MCF 10A (cell line): Measurements from ENCODE around the gene CLEC9A. TPM values are rescaled to one million over a fixed set of nuclear protein-coding genes. Genes with fewer than 3 reads are reported as not detected.

Source experiments
- BruUV-seq: library from RNA; stranded (reverse); fragments of 400-500 nt; replicated peaks from 2 replicates; lab custom pipeline; 2021; lab: Mats Ljungman, UMichigan
- CTCF ChIA-PET: fragments of 300-600 bp; sonication (Branson Sonifier 250); formaldehyde crosslinking; extraction: SDS; loops from one replicate; lab custom pipeline; 2021; ENCODE audit warnings: antibody characterized with exemption, inconsistent platforms; lab: Yijun Ruan, JAX
- POLR2A ChIA-PET: fragments of 300-600, 350-650 bp; sonication (Branson Sonifier 250); formaldehyde crosslinking; extraction: SDS; loops from one replicate; lab custom pipeline; 2020; ENCODE audit warnings: antibody characterized with exemption, inconsistent platforms; lab: Yijun Ruan, JAX
- DNase-seq: peaks from one replicate; pipeline ENCODE4 v3.0.0-alpha.2; 2018; ENCODE audit not compliant: unreplicated experiment
- H3K27ac Mint-ChIP-seq: one replicate; pipeline ENCODE4 v1.8.0; 2022; ENCODE audit warnings: mild to moderate bottlenecking, low read depth, mixed read lengths; ENCODE audit not compliant: unreplicated experiment
- H3K27me3 Mint-ChIP-seq: one replicate; pipeline ENCODE4 v1.8.0; 2022; ENCODE audit warnings: mixed read lengths; ENCODE audit not compliant: insufficient read depth, unreplicated experiment
- H3K36me3 Mint-ChIP-seq: one replicate; pipeline ENCODE4 v1.8.0; 2022; ENCODE audit warnings: mild to moderate bottlenecking, moderate library complexity, mixed read lengths; ENCODE audit not compliant: insufficient read depth, unreplicated experiment
- H3K4me1 Mint-ChIP-seq: one replicate; pipeline ENCODE4 v1.8.0; 2022; ENCODE audit warnings: mixed read lengths; ENCODE audit not compliant: insufficient read depth, unreplicated experiment
- H3K4me3 Mint-ChIP-seq: one replicate; pipeline ENCODE4 v1.8.0; 2022; ENCODE audit warnings: mild to moderate bottlenecking, moderate library complexity, mixed read lengths; ENCODE audit not compliant: unreplicated experiment
- H3K9me3 Mint-ChIP-seq: one replicate; pipeline ENCODE4 v1.8.0; 2022; ENCODE audit warnings: mixed read lengths; ENCODE audit not compliant: unreplicated experiment
- CTCF ChIP-seq: fragments of 200-600 bp; IDR thresholded peaks from one replicate; pipeline ENCODE4 v1.8.0; 2022; ENCODE audit warnings: antibody characterized with exemption, mild to moderate bottlenecking; ENCODE audit not compliant: unreplicated experiment
- intact Hi-C: fragments of 100-400 bp; cut with micrococcal nuclease; formaldehyde crosslinking; loops from 2 replicates; pipeline ENCODE4 v1.14.1; 2022
- total RNA-seq: library from RNA; stranded (reverse); gene quantifications from 2 replicates; pipeline ENCODE4 v1.2.3, GENCODE V29; 2022

CLEC9A gene
- total RNA-seq, 1 experiment from 2014 or later: not detected

DNA sequence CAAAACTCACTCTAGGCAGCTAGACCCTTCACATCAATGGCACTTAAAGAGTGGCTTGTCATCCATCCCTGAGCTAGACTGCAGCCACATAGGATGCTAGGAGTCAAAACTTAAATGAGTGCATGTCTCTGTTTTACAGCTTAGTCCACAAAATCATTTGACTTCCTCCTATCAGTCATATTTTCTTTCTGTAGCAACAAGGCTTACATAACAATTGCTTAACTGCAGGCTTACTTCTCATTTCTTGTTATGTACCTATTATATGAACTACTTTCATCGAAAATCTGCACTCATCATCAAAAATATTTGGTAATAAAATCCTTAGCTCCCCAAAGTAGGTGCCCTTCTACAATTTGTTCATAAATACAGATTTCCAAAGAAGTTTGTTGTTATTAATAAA lies 38.2 kb downstream of the CLEC9A start:
- no peaks in the 10 kb centered on the region for H3K9me3 Mint-ChIP-seq
- ChIA-PET POLR2A (interaction anchor here (1.3 to 2.6 kb wide), 3 partner anchors 9 to 328 kb away, joined by 3 to 10 read pairs (median 7); no protein-coding TSS in a partner anchor), CTCF (interaction anchor here (0.8 to 1.3 kb wide), 4 partner anchors 19 to 71 kb away, joined by 3 to 6 read pairs (median 4); no protein-coding TSS in a partner anchor)
- no peak overlapping the region for H3K27ac Mint-ChIP-seq
- no peaks in the 10 kb centered on the region for H3K27me3 Mint-ChIP-seq
- TF ChIP-seq CTCF: no peak
- H3K4me3 Mint-ChIP-seq: no peak overlapping the region
- DNase-seq: no peak
- intact Hi-C loops: no loop called here
- no peaks in the 10 kb centered on the region for H3K36me3 Mint-ChIP-seq
- H3K4me1 Mint-ChIP-seq: peaks cover 6% of the 10 kb centered on the region
- BruUV-seq: no TSS peak

DNA sequence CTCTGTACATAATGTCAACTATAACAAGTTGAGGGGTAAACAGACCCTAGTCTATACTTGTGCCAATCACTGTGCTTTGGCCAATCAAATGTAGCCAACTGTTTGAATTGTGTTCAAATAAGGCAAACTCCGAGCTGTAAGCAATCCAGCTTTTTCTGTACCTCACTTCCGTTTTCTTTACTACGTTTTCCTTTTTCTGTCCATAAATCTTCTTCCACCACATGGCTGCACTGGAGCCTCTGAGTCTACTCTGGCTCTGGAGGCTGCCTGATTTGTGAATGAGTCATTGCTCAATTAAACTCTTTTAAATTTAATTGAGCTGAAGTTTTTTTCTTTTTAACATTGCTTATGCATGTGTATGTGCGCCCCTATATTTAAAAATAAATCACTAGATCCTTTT lies 38.6 kb downstream of the CLEC9A start:
- no peaks in the 10 kb centered on the region for H3K36me3 Mint-ChIP-seq
- no peak overlapping the region for H3K27ac Mint-ChIP-seq
- H3K4me3 Mint-ChIP-seq: no peak overlapping the region
- peak; percentile 6 for DNase-seq
- BruUV-seq: no TSS peak
- no peaks in the 10 kb centered on the region for H3K27me3 Mint-ChIP-seq
- no peaks in the 10 kb centered on the region for H3K9me3 Mint-ChIP-seq
- peaks cover 6% of the 10 kb centered on the region for H3K4me1 Mint-ChIP-seq
- intact Hi-C loops: no loop called here
- ChIA-PET CTCF (interaction anchor here (0.6 to 1.3 kb wide), 5 partner anchors 19 to 146 kb away, joined by 3 to 6 read pairs (median 4); no protein-coding TSS in a partner anchor), POLR2A (interaction anchor here (1.3 to 2.6 kb wide), 3 partner anchors 9 to 328 kb away, joined by 3 to 10 read pairs (median 7); no protein-coding TSS in a partner anchor)
- TF ChIP-seq CTCF: no peak

DNA sequence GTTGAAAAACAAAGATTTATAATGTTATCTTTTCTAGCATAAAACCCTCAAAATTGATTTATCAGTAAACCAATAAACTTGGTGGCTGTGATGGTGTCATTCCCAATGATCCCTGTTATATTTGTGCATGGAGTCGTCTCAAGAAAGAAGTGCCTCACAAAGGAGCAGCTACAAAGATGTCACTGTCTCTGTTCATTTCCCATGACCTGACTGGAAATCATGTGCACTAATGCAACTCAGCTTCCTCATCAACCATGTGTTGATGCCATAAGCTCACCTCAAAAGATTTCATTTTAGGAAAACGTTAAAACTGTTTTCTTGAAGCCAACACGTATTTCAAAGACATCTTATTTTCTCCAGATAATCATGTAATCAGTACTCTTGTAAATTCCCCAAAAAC lies 39.5 kb downstream of the CLEC9A start:
- POLR2A ChIA-PET: interaction anchor here (2.5 to 2.6 kb wide), 2 partner anchors 8 to 31 kb away, joined by 7 to 10 read pairs; no protein-coding TSS in a partner anchor
- Mint-ChIP-seq H3K9me3 (no peaks in the 10 kb centered on the region), H3K4me3 (no peak overlapping the region), H3K27ac (no peak overlapping the region), H3K36me3 (no peaks in the 10 kb centered on the region), H3K4me1 (peaks cover 6% of the 10 kb centered on the region), H3K27me3 (no peaks in the 10 kb centered on the region)
- no TSS peak for BruUV-seq
- no peak for DNase-seq
- no peak for TF ChIP-seq CTCF
- CTCF ChIA-PET: no interaction called here
- intact Hi-C loops: no loop called here

GRCh38 chr12:10070380-10070779 lies 39.9 kb downstream of the CLEC9A start:
- peaks cover 6% of the 10 kb centered on the region for H3K4me1 Mint-ChIP-seq
- CTCF ChIA-PET: interaction anchor here (0.5 kb wide), 1 partner anchor 14 kb away, joined by 3 read pairs; no protein-coding TSS in a partner anchor
- H3K27me3 Mint-ChIP-seq: no peaks in the 10 kb centered on the region

More at GRCh38 chr12:10070380-10070779, 39.9 kb downstream of the CLEC9A start:
- no peak overlapping the region for H3K27ac Mint-ChIP-seq
- H3K36me3 Mint-ChIP-seq: no peaks in the 10 kb centered on the region
- intact Hi-C loops: no loop called here
- H3K9me3 Mint-ChIP-seq: no peaks in the 10 kb centered on the region
- no peak overlapping the region for H3K4me3 Mint-ChIP-seq
- DNase-seq: no peak
- BruUV-seq: no TSS peak
- TF ChIP-seq CTCF: no peak
- POLR2A ChIA-PET: interaction anchor here (2.5 to 2.6 kb wide), 2 partner anchors 8 to 31 kb away, joined by 7 to 10 read pairs; no protein-coding TSS in a partner anchor
